ENCODE measurements around the gene SHLD2. TPM values are rescaled to one million over a fixed set of nuclear protein-coding genes. Genes with fewer than 3 reads are reported as not detected.

The SHLD2 gene
- total and polyA plus RNA-seq, 2 of the 4 experiments (the other 2 are of a cell fraction) = 10.6 to 19.9 TPM

- dilution Hi-C loops (cut with HindIII; ENCODE audit: low sequenced_read_pairs, unreplicated experiment) = no loop called here
- Histone ChIP-seq H2BK5ac (ENCODE audit: low read depth, low read length, poor library complexity, severe bottlenecking) (no peak overlapping the region), H3K4me3 (ENCODE audit: insufficient read depth, low read depth, low read length) (no peak overlapping the region), H3K4me2 (ENCODE audit: low read depth, low read length) (no peak overlapping the region), H3K27ac (ENCODE audit: insufficient read depth, low read length) (no peak overlapping the region), H3K79me1 (ENCODE audit: low read depth in 1 of 2, low read length in 2 of 2) (peaks cover 21 to 60% of the 10 kb centered on the region in 2 experiments), H4K91ac (ENCODE audit: insufficient read depth, low read depth, low read length) (no peak overlapping the region), H3K9ac (ENCODE audit: low read depth, low read length) (no peak overlapping the region), H2BK15ac (ENCODE audit: low read depth, low read length) (no peak overlapping the region), H2AK5ac (ENCODE audit: low read depth, low read length) (no peak overlapping the region), H2BK120ac (ENCODE audit: low read depth, low read length) (no peak overlapping the region), H2BK20ac (ENCODE audit: low read depth, low read length) (no peak overlapping the region), H3K56ac (ENCODE audit: extremely low read depth, insufficient read depth, low read length) (no peak overlapping the region), H2AK9ac (replicated peaks; ENCODE audit: low read depth, low read length, poor library complexity) (no peak overlapping the region), H4K8ac (ENCODE audit: low read depth in 2 of 2, low read length in 2 of 2) (no peak overlapping the region), H3K14ac (replicated peaks; ENCODE audit: low read depth, low read length) (no peak overlapping the region), H3K18ac (ENCODE audit: low read depth, low read length) (no peak overlapping the region), H4K20me1 (ENCODE audit: insufficient read depth, low read length) (peaks cover 31% of the 10 kb centered on the region), H3K4ac (ENCODE audit: low read depth, low read length) (no peak overlapping the region), H3K23ac (ENCODE audit: low read depth, low read length) (no peak overlapping the region), H3K36me3 (ENCODE audit: control insufficient read depth, insufficient read depth, low read length) (peaks cover 5% of the 10 kb centered on the region), H3K9me1 (ENCODE audit: insufficient read depth, low read length) (peaks cover 4% of the 10 kb centered on the region; the same call in 1 of the 2 replicates), H3K27me3 (ENCODE audit: control insufficient read depth, insufficient read depth, low read length) (no peaks in the 10 kb centered on the region), H3K4me1 (ENCODE audit: control insufficient read depth, insufficient read depth, low read length) (no peaks in the 10 kb centered on the region; the same call in 1 of the 2 replicates), H4K5ac (ENCODE audit: low read depth, low read length) (no peak overlapping the region), H2AFZ (replicated peaks; ENCODE audit: low read length, poor library complexity) (no peak overlapping the region), H3K9me3 (ENCODE audit: control insufficient read depth, insufficient read depth, low read length) (no peaks in the 10 kb centered on the region)
- no TSS peak for BruUV-seq (replicated peaks)
- intact Hi-C loops (cut with micrococcal nuclease) = no loop called here
- POLR2A ChIA-PET (ENCODE audit: unreplicated experiment) = no interaction called here
- no peak for DNase-seq
- no CpG with 5 or more reads among the region's 4 CpGs for WGBS, 2 experiments (ENCODE audit: extremely low coverage in 2 of 2, insufficient read length in 1 of 2)
- no peak for ATAC-seq (ENCODE audit: low read depth)
- CTCF ChIA-PET = no interaction called here
- TF ChIP-seq POLR2A (IDR thresholded peaks at IDR 0.05; ENCODE audit: low read depth, low read length) = no peak
- in situ Hi-C loops (cut with MboI; ENCODE audit: low sequenced_read_pairs) = no loop called here
These were observed 4.2 kb upstream of the SHLD2 start for GRCh38 chr10:87090779-87091178.
